Measurements from ENCODE around the gene TRIM52.

The TRIM52 gene

GRCh38 chr5:181263633-181264032 lies 2.7 kb upstream of the TRIM52 start:
- no peak for TF ChIP-seq TAF1 (IDR thresholded peaks at IDR 0.05; ENCODE audit: low read depth)
- TF ChIP-seq RAD21 (IDR thresholded peaks at IDR 0.05; ENCODE audit: low read depth): no peak
- no peak for TF ChIP-seq REST (IDR thresholded peaks at IDR 0.05; ENCODE audit: low read depth)
- TF ChIP-seq NFIC (IDR thresholded peaks at IDR 0.05): no peak
- no peak for TF ChIP-seq YY1 (IDR thresholded peaks at IDR 0.05; ENCODE audit: low read depth)
- no peak for TF ChIP-seq CEBPB (IDR thresholded peaks at IDR 0.05)
- TF ChIP-seq MAX (IDR thresholded peaks at IDR 0.05): no peak
- no peak for TF ChIP-seq TCF12 (IDR thresholded peaks at IDR 0.05; ENCODE audit: low read depth)
- no peak for TF ChIP-seq TEAD4 (IDR thresholded peaks at IDR 0.05)
- TF ChIP-seq CREB1 (IDR thresholded peaks at IDR 0.05; ENCODE audit: low read depth): no peak
- no peak for TF ChIP-seq ZBTB7A (IDR thresholded peaks at IDR 0.05; ENCODE audit: low read depth)
- no peak for TF ChIP-seq EGR1 (IDR thresholded peaks at IDR 0.05)
- no peak for TF ChIP-seq USF1 (IDR thresholded peaks at IDR 0.05)
- TF ChIP-seq FOXM1 (IDR thresholded peaks at IDR 0.05; ENCODE audit: borderline replicate concordance, low read depth): no peak
- TF ChIP-seq EP300 (IDR thresholded peaks at IDR 0.05; ENCODE audit: borderline replicate concordance): no peak

- TF ChIP-seq TAF1 (IDR thresholded peaks at IDR 0.05; ENCODE audit: low read depth) (peak; percentile 77), USF1 (IDR thresholded peaks at IDR 0.05) (no peak), MAX (IDR thresholded peaks at IDR 0.05) (peak; percentile 24; the same call in 1 of the 2 replicates)
Measured at GRCh38 chr5:181261320-181262049, 542 bp upstream of the TRIM52 start.

- TF ChIP-seq USF1 (IDR thresholded peaks at IDR 0.05) (no peak), MAX (IDR thresholded peaks at IDR 0.05) (no peak), EGR1 (IDR thresholded peaks at IDR 0.05) (no peak), TAF1 (IDR thresholded peaks at IDR 0.05; ENCODE audit: low read depth) (no peak), NFIC (IDR thresholded peaks at IDR 0.05) (no peak), TCF12 (IDR thresholded peaks at IDR 0.05; ENCODE audit: low read depth) (no peak), CREB1 (IDR thresholded peaks at IDR 0.05; ENCODE audit: low read depth) (no peak), FOXM1 (IDR thresholded peaks at IDR 0.05; ENCODE audit: borderline replicate concordance, low read depth) (no peak), CEBPB (IDR thresholded peaks at IDR 0.05) (no peak)
Measured at GRCh38 chr5:181259974-181260719, 796 bp downstream of the TRIM52 start.

- TF ChIP-seq NFIC (IDR thresholded peaks at IDR 0.05) (no peak), CEBPB (IDR thresholded peaks at IDR 0.05) (no peak), MAX (IDR thresholded peaks at IDR 0.05) (no peak), EP300 (IDR thresholded peaks at IDR 0.05; ENCODE audit: borderline replicate concordance) (no peak), TEAD4 (IDR thresholded peaks at IDR 0.05) (no peak), TAF1 (IDR thresholded peaks at IDR 0.05; ENCODE audit: low read depth) (no peak), USF1 (IDR thresholded peaks at IDR 0.05) (no peak)
Measured at GRCh38 chr5:181259283-181259682, 1.7 kb downstream of the TRIM52 start.

- TF ChIP-seq MAX (IDR thresholded peaks at IDR 0.05) (no peak), EGR1 (IDR thresholded peaks at IDR 0.05) (no peak), USF1 (IDR thresholded peaks at IDR 0.05) (no peak), TEAD4 (IDR thresholded peaks at IDR 0.05) (no peak), FOXM1 (IDR thresholded peaks at IDR 0.05; ENCODE audit: borderline replicate concordance, low read depth) (no peak), TCF12 (IDR thresholded peaks at IDR 0.05; ENCODE audit: low read depth) (no peak), RAD21 (IDR thresholded peaks at IDR 0.05; ENCODE audit: low read depth) (no peak), ZBTB7A (IDR thresholded peaks at IDR 0.05; ENCODE audit: low read depth) (no peak), NFIC (IDR thresholded peaks at IDR 0.05) (no peak), TAF1 (IDR thresholded peaks at IDR 0.05; ENCODE audit: low read depth) (no peak), EP300 (IDR thresholded peaks at IDR 0.05; ENCODE audit: borderline replicate concordance) (no peak), CREB1 (IDR thresholded peaks at IDR 0.05; ENCODE audit: low read depth) (no peak), YY1 (IDR thresholded peaks at IDR 0.05; ENCODE audit: low read depth) (no peak), REST (IDR thresholded peaks at IDR 0.05; ENCODE audit: low read depth) (no peak), CEBPB (IDR thresholded peaks at IDR 0.05) (no peak)
Measured at GRCh38 chr5:181258576-181258975, 2.4 kb downstream of the TRIM52 start.

All from Ishikawa (cell line).